Iris pigment epithelial cell (primary cell): Measurements from ENCODE around the gene SUN2.

Source experiments
- DNase-seq: peaks from one replicate; pipeline ENCODE4 v3.0.0-alpha.2; 2011; ENCODE audit warnings: low read depth

The SUN2 gene

DNA sequence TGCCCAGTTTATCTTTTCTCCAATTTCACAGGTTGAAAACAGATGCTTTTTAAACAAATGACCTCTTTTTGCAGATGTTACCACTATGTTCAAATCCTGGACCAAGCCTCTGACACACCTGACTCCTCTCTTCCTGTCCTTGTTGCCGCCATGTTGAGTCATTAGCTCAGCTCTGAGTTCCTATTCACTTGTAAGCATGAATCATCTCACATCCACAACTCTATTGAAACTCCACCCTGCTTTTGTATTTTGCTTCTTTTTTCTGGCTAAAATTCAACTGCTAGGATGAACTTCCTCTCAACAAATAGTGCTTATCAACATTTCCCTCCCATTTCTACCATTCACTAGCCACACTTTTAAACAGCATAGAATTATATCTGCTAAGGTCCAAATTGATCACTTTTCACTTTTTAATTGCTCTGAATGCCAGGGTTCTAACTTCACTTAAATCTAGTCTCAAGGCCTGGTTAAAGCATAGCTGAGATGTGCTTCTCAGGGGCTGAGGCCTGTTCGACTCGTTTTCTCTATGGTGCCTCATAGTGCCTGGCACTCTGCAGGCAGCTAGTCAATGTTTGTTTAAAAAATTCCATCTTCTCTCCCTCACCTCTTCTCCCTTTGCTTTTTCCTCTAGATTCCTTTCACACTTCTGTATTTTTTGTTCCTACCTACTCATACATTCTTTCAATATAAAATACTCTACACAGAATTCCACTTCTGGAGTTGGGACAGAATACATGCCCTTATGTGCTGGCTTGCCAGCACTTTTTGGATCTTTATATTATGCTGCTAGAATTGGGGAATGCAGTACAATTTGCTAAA lies 59.0 kb downstream of the SUN2 start:
- peak; percentile 90 for DNase-seq

GRCh38 chr22:38694940-38695339 lies 60.9 kb downstream of the SUN2 start:
- DNase-seq: peak; percentile 45

DNA sequence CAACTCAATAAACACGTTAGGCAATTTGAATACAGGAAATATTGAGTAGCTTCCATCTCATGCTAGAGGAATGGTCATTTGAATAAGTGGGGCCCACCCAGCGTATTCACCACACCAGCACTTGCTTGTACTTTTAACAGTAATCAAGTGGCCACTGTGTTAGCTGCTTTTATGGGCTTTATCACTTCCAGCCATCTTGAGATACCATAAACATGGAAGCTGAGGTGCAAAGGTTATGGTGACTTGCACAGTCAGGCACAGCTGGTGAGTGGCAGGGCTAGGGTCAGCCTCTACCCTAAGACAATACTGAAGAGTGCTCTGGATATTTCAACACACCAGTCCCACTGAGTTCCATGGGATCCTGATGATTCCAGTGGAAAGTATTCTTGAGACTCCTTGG lies 61.7 kb downstream of the SUN2 start:
- no peak for DNase-seq

GRCh38 chr22:38689651-38690050 lies 66.1 kb downstream of the SUN2 start:
- no peak for DNase-seq

GRCh38 chr22:38685761-38686160 lies 70.0 kb downstream of the SUN2 start:
- DNase-seq: no peak

- no peak for DNase-seq
Observed at GRCh38 chr22:38684895-38685294, 70.9 kb downstream of the SUN2 start.
